Colonic mucosa (tissue), 4 donors: Measurements from ENCODE around the gene C1orf167. TPM values are rescaled to one million over a fixed set of nuclear protein-coding genes. Genes with fewer than 3 reads are reported as not detected.

ENCODE experiments used
- DNase-seq: peaks from one replicate; pipeline ENCODE4 v3.0.0-alpha.2; 2020
- H3K27ac ChIP-seq: fragments of 200-600 bp; one replicate; pipeline ENCODE4 v1.8.0; 2021
- H3K27me3 ChIP-seq: fragments of 200-600 bp; one replicate; pipeline ENCODE4 v1.8.0; 2021
- H3K36me3 ChIP-seq: fragments of 200-600 bp; one replicate; pipeline ENCODE4 v1.8.0; 2021
- H3K4me1 ChIP-seq: fragments of 200-600 bp; one replicate; pipeline ENCODE4 v1.8.0; 2021; ENCODE audit warnings: mild to moderate bottlenecking
- H3K4me3 ChIP-seq: fragments of 200-600 bp; one replicate; pipeline ENCODE4 v1.8.0; 2021
- H3K9ac ChIP-seq, 2 donors: one replicate each; pipeline ENCODE4 v1.7.0; 2013; ENCODE audit warnings: control low read depth in 2 of 2, low read depth in 2 of 2, low read length in 2 of 2
- H3K9me3 ChIP-seq: fragments of 200-600 bp; one replicate; pipeline ENCODE4 v1.8.0; 2021
- intact Hi-C: fragments of 100-400 bp; cut with DNase I; formaldehyde crosslinking; loops from one replicate; pipeline ENCODE4 v1.14.1; 2022
- total RNA-seq, 2 donors: library from RNA; stranded (reverse); fragmentation: NEBNext Ultra II Directional in 1 of 2; extraction: Animal tissue kit (Norgen Biotek cat#: 25700) in 1 of 2; gene quantifications; one replicate each; pipeline ENCODE4 v1.2.1, GENCODE V29; 2021
- TF ChIP-seq, protein P1 (sequence below): fragments of 200-600 bp; IDR thresholded peaks from one replicate; pipeline ENCODE4 v1.8.0; 2022; ENCODE audit warnings: antibody characterized with exemption, mild to moderate bottlenecking
- donor health status: healthy.
- donor health status: DM: no; HTN: no; CAD: no.
- donor health status: DM: no; HTN: no; CAD: no.

Gene C1orf167
- total RNA-seq, 2 donors from 2014 or later, result not detected

GRCh38 chr1:11749203-11749689, 12.7 kb upstream of the C1orf167 start:
- Histone ChIP-seq H3K9ac (no peak overlapping the region), H3K27me3 (no peaks in the 10 kb centered on the region), H3K36me3 (no peaks in the 10 kb centered on the region), H3K9me3 (no peaks in the 10 kb centered on the region), H3K27ac (no peak overlapping the region), H3K4me1 (no peaks in the 10 kb centered on the region), H3K4me3 (no peak overlapping the region)
- intact Hi-C loops, result no loop called here
- TF ChIP-seq, protein P1, sequence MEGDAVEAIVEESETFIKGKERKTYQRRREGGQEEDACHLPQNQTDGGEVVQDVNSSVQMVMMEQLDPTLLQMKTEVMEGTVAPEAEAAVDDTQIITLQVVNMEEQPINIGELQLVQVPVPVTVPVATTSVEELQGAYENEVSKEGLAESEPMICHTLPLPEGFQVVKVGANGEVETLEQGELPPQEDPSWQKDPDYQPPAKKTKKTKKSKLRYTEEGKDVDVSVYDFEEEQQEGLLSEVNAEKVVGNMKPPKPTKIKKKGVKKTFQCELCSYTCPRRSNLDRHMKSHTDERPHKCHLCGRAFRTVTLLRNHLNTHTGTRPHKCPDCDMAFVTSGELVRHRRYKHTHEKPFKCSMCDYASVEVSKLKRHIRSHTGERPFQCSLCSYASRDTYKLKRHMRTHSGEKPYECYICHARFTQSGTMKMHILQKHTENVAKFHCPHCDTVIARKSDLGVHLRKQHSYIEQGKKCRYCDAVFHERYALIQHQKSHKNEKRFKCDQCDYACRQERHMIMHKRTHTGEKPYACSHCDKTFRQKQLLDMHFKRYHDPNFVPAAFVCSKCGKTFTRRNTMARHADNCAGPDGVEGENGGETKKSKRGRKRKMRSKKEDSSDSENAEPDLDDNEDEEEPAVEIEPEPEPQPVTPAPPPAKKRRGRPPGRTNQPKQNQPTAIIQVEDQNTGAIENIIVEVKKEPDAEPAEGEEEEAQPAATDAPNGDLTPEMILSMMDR, result peak; percentile 66
- DNase-seq, result peak; percentile 64

- Histone ChIP-seq H3K9ac (no peak overlapping the region), H3K9me3 (no peaks in the 10 kb centered on the region), H3K4me1 (no peaks in the 10 kb centered on the region), H3K4me3 (no peak overlapping the region), H3K36me3 (no peaks in the 10 kb centered on the region), H3K27me3 (no peaks in the 10 kb centered on the region), H3K27ac (no peak overlapping the region)
- TF ChIP-seq, protein P1, result no peak
- DNase-seq, result no peak
- intact Hi-C loops, result no loop called here
Measured at GRCh38 chr1:11749996-11750395, 12.0 kb upstream of the C1orf167 start.

DNA sequence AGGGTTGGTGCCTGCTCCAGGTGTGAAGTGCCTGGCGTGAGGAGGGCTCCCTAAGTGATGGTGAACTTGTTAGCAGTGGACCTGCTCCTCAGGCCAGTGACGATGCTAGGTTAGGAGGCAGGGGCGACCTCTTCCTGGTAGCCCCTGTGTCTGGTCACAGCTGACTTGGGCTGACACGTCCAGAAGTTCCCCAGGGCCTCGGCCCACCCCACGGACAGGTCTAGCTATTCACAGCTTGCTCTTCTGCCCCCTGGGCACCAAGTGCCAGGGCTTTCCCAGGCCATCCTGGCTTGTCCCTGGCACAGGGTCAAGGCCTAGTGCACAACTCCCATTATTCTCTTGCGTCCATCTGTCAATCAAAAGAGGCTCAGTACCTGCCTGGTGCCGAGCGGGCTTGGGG, 10.9 kb upstream of the C1orf167 start:
- Histone ChIP-seq H3K27me3 (no peaks in the 10 kb centered on the region), H3K9ac (no peak overlapping the region), H3K36me3 (no peaks in the 10 kb centered on the region), H3K27ac (no peak overlapping the region), H3K4me3 (no peak overlapping the region), H3K9me3 (no peaks in the 10 kb centered on the region), H3K4me1 (no peaks in the 10 kb centered on the region)
- intact Hi-C loops, result no loop called here
- TF ChIP-seq, protein P1, result no peak
- no peak for DNase-seq

- no peak overlapping the region for H3K9ac ChIP-seq
- no peaks in the 10 kb centered on the region for H3K27me3 ChIP-seq
- no peaks in the 10 kb centered on the region for H3K36me3 ChIP-seq
- H3K9me3 ChIP-seq, result no peaks in the 10 kb centered on the region
- H3K4me3 ChIP-seq, result no peak overlapping the region
- TF ChIP-seq, protein P1, result no peak
- intact Hi-C loops, result no loop called here
- no peak overlapping the region for H3K27ac ChIP-seq
- H3K4me1 ChIP-seq, result no peaks in the 10 kb centered on the region
- DNase-seq, result no peak
Measured at GRCh38 chr1:11752359-11753088, 9.5 kb upstream of the C1orf167 start.

GRCh38 chr1:11753555-11754208, 8.3 kb upstream of the C1orf167 start:
- TF ChIP-seq, protein P1, result no peak
- Histone ChIP-seq H3K9ac (no peak overlapping the region), H3K4me1 (no peaks in the 10 kb centered on the region), H3K4me3 (no peak overlapping the region), H3K27ac (no peak overlapping the region), H3K9me3 (no peaks in the 10 kb centered on the region), H3K36me3 (no peaks in the 10 kb centered on the region), H3K27me3 (no peaks in the 10 kb centered on the region)
- intact Hi-C loops, result no loop called here
- no peak for DNase-seq
